ENCODE data around the gene AGBL4.

Gene AGBL4

DNA sequence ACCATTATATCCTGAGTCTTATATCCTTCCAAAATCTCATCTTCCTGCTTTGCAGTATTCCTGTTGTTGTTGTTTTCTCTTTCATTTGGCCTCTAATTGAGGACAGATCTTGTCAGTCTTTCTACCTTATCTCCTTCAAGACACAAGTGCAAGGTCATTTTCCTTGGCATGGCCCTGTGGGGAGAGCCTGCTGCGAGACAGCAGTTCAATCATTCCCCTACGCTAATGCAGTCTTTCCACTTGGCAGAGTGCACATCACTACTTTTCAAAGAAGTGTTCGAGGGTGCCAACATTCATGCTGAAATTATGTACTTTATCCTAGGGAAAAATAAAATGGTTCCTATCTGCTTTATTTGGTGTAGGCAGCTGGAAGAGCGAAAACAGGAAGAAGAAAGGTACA is 1421.4 kb downstream of the AGBL4 start:
- ATAC-seq (ENCODE audit: insufficient read depth, low read depth) (no peak), DNase-seq (no peak)
- Histone ChIP-seq H4K20me1 (ENCODE audit: insufficient read depth, low read length) (no peaks in the 10 kb centered on the region), H3K36me3 (ENCODE audit: insufficient read depth, low read length) (no peaks in the 10 kb centered on the region), H3K4me2 (ENCODE audit: insufficient read depth, low read length) (no peak overlapping the region), H3K4me1 (ENCODE audit: insufficient read depth, low read length) (no peaks in the 10 kb centered on the region), H3K27ac (ENCODE audit: low read length) (no peak overlapping the region), H3K9me3 (ENCODE audit: insufficient read depth, low read length, severe bottlenecking) (no peaks in the 10 kb centered on the region), H3K4me3 (ENCODE audit: low read depth in 1 of 2, low read length in 2 of 2) (no peak overlapping the region), H3K79me2 (ENCODE audit: insufficient read depth, low read length) (no peaks in the 10 kb centered on the region), H3K9ac (ENCODE audit: low read depth, low read length) (no peak overlapping the region), H2AFZ (ENCODE audit: low read depth, low read length) (no peak overlapping the region), H3K27me3 (ENCODE audit: insufficient read depth, low read length, poor library complexity) (peaks cover 7% of the 10 kb centered on the region)
- TF ChIP-seq EZH2 (IDR thresholded peaks at IDR 0.05; ENCODE audit: borderline replicate concordance, low read depth, low read length, severe bottlenecking): no peak
- TF ChIP-seq, protein P1, sequence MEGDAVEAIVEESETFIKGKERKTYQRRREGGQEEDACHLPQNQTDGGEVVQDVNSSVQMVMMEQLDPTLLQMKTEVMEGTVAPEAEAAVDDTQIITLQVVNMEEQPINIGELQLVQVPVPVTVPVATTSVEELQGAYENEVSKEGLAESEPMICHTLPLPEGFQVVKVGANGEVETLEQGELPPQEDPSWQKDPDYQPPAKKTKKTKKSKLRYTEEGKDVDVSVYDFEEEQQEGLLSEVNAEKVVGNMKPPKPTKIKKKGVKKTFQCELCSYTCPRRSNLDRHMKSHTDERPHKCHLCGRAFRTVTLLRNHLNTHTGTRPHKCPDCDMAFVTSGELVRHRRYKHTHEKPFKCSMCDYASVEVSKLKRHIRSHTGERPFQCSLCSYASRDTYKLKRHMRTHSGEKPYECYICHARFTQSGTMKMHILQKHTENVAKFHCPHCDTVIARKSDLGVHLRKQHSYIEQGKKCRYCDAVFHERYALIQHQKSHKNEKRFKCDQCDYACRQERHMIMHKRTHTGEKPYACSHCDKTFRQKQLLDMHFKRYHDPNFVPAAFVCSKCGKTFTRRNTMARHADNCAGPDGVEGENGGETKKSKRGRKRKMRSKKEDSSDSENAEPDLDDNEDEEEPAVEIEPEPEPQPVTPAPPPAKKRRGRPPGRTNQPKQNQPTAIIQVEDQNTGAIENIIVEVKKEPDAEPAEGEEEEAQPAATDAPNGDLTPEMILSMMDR (IDR thresholded peaks at IDR 0.05; ENCODE audit: borderline replicate concordance, extremely low read depth, low read length, poor library complexity, severe bottlenecking): no peak

DNA sequence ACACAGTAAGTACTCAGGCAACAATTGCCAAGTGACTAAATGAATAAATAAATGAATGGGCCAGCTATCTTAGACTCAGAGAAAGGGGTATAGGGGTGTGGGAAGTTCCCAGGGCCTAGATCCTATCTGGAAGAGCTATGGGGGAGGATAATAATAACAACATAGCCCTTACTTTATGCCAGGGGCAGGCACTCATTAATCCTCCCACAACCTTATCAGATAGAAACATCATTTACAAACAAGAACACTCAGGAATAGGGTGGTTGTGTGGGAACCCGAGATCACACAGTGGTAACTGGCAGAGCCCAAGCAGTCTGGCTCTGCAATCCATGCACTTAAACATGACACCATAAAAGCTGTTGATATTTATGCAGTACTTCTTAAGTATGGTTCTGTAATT is 1423.6 kb downstream of the AGBL4 start:
- Histone ChIP-seq H3K79me2 (ENCODE audit: insufficient read depth, low read length) (no peaks in the 10 kb centered on the region), H3K4me3 (ENCODE audit: low read depth in 1 of 2, low read length in 2 of 2) (no peak overlapping the region), H3K4me1 (ENCODE audit: insufficient read depth, low read length) (no peaks in the 10 kb centered on the region), H2AFZ (ENCODE audit: low read depth, low read length) (no peak overlapping the region), H3K27me3 (ENCODE audit: insufficient read depth, low read length, poor library complexity) (peaks cover 4% of the 10 kb centered on the region), H3K27ac (ENCODE audit: low read length) (no peak overlapping the region), H3K9me3 (ENCODE audit: insufficient read depth, low read length, severe bottlenecking) (no peaks in the 10 kb centered on the region), H4K20me1 (ENCODE audit: insufficient read depth, low read length) (no peaks in the 10 kb centered on the region), H3K36me3 (ENCODE audit: insufficient read depth, low read length) (no peaks in the 10 kb centered on the region), H3K9ac (ENCODE audit: low read depth, low read length) (no peak overlapping the region), H3K4me2 (ENCODE audit: insufficient read depth, low read length) (no peak overlapping the region)
- no peak for DNase-seq
- ATAC-seq (ENCODE audit: insufficient read depth, low read depth): no peak
- TF ChIP-seq, protein P1 (IDR thresholded peaks at IDR 0.05; ENCODE audit: borderline replicate concordance, extremely low read depth, low read length, poor library complexity, severe bottlenecking): no peak
- no peak for TF ChIP-seq EZH2 (IDR thresholded peaks at IDR 0.05; ENCODE audit: borderline replicate concordance, low read depth, low read length, severe bottlenecking)

DNA sequence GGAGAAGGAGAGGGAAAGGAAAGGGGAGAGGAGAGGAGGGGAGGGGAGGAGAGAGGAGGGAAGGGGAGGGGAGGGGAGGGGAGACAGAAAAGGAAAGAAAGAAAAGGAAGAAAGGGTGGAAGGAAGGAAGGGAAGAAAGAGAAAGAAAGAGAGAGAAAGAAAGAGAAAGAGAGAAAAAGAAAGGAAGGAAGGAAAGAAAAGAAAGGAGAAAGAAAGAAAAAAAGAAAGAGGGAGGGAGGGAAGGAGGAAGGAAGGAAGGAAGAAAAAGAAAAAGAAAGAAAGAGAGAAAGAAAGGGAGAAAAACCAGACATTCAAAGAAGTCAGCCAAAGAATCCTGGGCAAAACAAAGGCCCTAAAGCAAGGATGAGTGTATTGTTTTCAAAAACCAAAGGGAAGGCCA is 1426.1 kb downstream of the AGBL4 start:
- DNase-seq (no peak), ATAC-seq (ENCODE audit: insufficient read depth, low read depth) (no peak)
- Histone ChIP-seq H3K79me2 (ENCODE audit: insufficient read depth, low read length) (no peaks in the 10 kb centered on the region), H3K4me3 (ENCODE audit: low read depth in 1 of 2, low read length in 2 of 2) (no peak overlapping the region), H3K36me3 (ENCODE audit: insufficient read depth, low read length) (no peaks in the 10 kb centered on the region), H2AFZ (ENCODE audit: low read depth, low read length) (no peak overlapping the region), H3K27ac (ENCODE audit: low read length) (no peak overlapping the region), H4K20me1 (ENCODE audit: insufficient read depth, low read length) (no peaks in the 10 kb centered on the region), H3K4me2 (ENCODE audit: insufficient read depth, low read length) (no peak overlapping the region), H3K9me3 (ENCODE audit: insufficient read depth, low read length, severe bottlenecking) (no peaks in the 10 kb centered on the region), H3K9ac (ENCODE audit: low read depth, low read length) (no peak overlapping the region), H3K4me1 (ENCODE audit: insufficient read depth, low read length) (no peaks in the 10 kb centered on the region), H3K27me3 (ENCODE audit: insufficient read depth, low read length, poor library complexity) (peaks cover 4% of the 10 kb centered on the region)
- no peak for TF ChIP-seq EZH2 (IDR thresholded peaks at IDR 0.05; ENCODE audit: borderline replicate concordance, low read depth, low read length, severe bottlenecking)
- TF ChIP-seq, protein P1 (IDR thresholded peaks at IDR 0.05; ENCODE audit: borderline replicate concordance, extremely low read depth, low read length, poor library complexity, severe bottlenecking): no peak

DNA sequence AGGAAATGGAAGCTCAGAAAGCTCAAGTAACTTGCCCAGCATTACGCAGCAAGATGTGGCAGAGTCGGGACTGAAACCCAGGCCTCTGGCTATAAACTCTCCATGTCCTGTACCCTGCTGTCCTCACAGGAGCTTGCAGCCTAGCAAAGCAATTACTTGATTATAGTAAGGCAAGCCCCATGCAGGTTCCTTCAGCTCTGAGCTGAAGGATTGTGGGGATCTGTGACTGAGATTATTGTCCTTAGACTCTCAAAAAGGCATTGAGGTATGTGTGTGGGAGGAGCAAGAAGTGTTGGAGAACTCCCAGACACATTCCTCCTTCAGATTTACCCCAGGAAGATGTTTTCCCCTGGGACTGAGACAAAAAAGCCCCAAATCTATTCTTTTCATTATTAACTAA is 1427.7 kb downstream of the AGBL4 start:
- H3K4me1 ChIP-seq (ENCODE audit: insufficient read depth, low read length): no peaks in the 10 kb centered on the region
- DNase-seq (no peak), ATAC-seq (ENCODE audit: insufficient read depth, low read depth) (no peak)
- no peak overlapping the region for H3K9ac ChIP-seq (ENCODE audit: low read depth, low read length)
- H3K9me3 ChIP-seq (ENCODE audit: insufficient read depth, low read length, severe bottlenecking): no peaks in the 10 kb centered on the region
- no peak overlapping the region for H3K4me3 ChIP-seq (ENCODE audit: low read depth in 1 of 2, low read length in 2 of 2)
- H3K36me3 ChIP-seq (ENCODE audit: insufficient read depth, low read length): no peaks in the 10 kb centered on the region
- no peak overlapping the region for H3K27ac ChIP-seq (ENCODE audit: low read length)
- H3K27me3 ChIP-seq (ENCODE audit: insufficient read depth, low read length, poor library complexity): peaks cover 5% of the 10 kb centered on the region
- TF ChIP-seq, protein P1 (IDR thresholded peaks at IDR 0.05; ENCODE audit: borderline replicate concordance, extremely low read depth, low read length, poor library complexity, severe bottlenecking): no peak
- H3K79me2 ChIP-seq (ENCODE audit: insufficient read depth, low read length): no peaks in the 10 kb centered on the region
- no peaks in the 10 kb centered on the region for H4K20me1 ChIP-seq (ENCODE audit: insufficient read depth, low read length)
- H3K4me2 ChIP-seq (ENCODE audit: insufficient read depth, low read length): no peak overlapping the region
- no peak overlapping the region for H2AFZ ChIP-seq (ENCODE audit: low read depth, low read length)
